GM12875 (cell line): ENCODE results near the gene PPP1R13B.
"Not testable (repeated sequence)": the region's sequence is repeated elsewhere in the genome, so short reads cannot be mapped to it uniquely, and the experiment has no call there.

ENCODE experiments used
- H3K4me3 ChIP-seq: one replicate; pipeline ENCODE4 v1.5.1; 2011; ENCODE audit warnings: low read depth, low read length, control low read depth
- TF ChIP-seq, protein P1 (sequence below): IDR thresholded peaks from 2 replicates; pipeline ENCODE4 v1.5.1; 2011; ENCODE audit warnings: low read depth, mild to moderate bottlenecking, control low read depth, inconsistent platforms, low read length, moderate library complexity, borderline replicate concordance; ENCODE audit not compliant: insufficient read depth

The PPP1R13B gene

GRCh38 chr14:103890821-103891666 is 43.7 kb upstream of the PPP1R13B start:
- TF ChIP-seq, protein P1, sequence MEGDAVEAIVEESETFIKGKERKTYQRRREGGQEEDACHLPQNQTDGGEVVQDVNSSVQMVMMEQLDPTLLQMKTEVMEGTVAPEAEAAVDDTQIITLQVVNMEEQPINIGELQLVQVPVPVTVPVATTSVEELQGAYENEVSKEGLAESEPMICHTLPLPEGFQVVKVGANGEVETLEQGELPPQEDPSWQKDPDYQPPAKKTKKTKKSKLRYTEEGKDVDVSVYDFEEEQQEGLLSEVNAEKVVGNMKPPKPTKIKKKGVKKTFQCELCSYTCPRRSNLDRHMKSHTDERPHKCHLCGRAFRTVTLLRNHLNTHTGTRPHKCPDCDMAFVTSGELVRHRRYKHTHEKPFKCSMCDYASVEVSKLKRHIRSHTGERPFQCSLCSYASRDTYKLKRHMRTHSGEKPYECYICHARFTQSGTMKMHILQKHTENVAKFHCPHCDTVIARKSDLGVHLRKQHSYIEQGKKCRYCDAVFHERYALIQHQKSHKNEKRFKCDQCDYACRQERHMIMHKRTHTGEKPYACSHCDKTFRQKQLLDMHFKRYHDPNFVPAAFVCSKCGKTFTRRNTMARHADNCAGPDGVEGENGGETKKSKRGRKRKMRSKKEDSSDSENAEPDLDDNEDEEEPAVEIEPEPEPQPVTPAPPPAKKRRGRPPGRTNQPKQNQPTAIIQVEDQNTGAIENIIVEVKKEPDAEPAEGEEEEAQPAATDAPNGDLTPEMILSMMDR: no peak

DNA sequence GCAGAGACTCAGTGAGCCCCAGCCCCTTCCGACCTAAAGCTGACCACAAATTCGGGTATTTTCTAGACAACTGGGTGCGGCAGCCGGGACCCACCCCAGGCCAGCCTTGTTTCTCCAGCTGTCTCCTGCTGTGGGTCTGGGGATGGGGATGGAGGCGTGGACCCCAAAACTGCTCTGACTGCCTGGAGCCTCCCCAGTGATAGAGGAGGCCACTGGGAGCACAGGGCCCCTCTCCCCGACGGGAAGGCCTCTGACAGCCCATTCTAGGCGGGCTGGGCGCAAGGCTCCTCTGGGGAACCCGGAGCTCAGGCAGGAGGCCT is 42.6 kb upstream of the PPP1R13B start:
- no peak overlapping the region for H3K4me3 ChIP-seq

More at GRCh38 chr14:103890821-103891666, 43.7 kb upstream of the PPP1R13B start:
- no peak overlapping the region for H3K4me3 ChIP-seq

DNA sequence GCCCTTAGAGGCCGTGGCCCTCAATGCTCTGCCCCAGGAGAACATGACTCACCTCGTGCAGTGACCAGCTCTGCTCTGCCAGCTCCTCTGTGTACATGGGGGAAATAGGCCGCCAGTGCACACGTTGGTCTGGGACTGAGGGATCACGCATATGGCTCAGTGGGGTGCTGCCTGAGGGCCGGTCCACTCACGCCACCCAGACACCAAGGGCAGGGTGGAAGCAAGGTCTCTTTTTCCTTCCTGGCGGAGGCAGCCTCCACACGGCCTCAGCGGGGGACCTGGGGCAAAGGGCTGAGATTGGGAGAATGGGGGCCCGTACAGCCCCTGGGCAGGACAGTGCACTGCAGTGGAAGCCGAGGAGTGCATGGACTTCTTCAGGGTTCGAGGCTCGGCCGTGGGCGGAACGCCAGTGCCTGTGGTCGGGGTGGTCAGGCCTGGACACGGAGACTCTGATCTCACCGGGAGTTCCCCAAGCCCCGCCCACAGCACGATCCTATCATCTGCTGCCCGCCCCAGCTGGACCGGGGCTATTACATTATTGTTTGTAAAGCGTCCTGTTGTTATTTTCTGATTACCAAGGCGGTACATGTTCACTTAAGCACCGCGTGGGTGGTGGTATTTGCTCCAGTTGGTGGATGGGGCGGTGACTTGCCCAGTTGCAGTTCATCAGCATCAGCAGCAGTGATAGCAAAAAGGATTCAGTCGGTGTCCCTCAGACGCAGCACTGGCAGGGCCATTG is 42.1 kb upstream of the PPP1R13B start:
- TF ChIP-seq, protein P1: no peak
- H3K4me3 ChIP-seq: no peak overlapping the region

More for the DNA sequence above, 42.6 kb upstream of the PPP1R13B start:
- TF ChIP-seq, protein P1: no peak

DNA sequence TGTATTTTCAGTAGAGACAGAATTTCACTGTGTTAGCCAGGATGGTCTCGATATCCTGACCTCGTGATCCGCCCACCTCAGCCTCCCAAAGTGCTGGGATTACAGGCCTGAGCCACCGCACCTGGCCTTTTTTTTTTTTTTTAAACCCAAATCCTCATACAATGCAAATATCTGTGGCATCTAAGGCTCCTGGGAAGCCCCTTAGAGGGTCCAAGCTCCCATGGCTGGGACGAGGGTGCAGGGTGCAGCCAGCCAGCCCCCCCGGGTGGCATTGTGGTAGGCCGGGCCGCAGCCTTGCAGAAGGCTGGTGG is 41.6 kb upstream of the PPP1R13B start:
- H3K4me3 ChIP-seq: not testable (repeated sequence)

DNA sequence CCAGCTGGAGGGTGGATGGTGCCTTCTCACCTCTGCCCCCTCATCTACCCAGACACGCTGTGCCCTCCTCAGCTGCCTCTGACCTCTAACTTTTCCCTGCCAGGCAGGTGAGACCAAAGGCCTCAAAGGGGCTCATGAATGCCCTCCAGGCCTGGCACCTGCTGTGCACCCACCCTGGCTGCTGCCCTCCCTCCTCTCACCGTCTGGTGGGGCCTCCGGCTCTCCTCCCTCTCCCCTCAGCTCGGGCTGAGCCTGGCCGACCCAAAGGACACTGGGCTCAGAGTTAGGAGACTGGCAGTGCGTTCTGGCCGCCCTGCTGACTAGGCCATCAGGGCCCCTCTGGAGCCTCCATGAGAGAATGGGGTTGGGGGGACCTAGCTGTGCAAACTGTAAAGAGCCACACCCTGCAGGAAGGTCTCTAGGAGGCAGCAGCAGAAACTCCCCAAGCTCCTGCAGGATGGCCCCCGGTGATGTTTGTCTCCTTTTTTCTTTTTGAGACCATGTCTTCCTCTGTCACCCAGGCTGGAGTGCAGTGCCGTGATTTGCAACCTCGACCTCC is 40.3 kb upstream of the PPP1R13B start:
- no peak overlapping the region for H3K4me3 ChIP-seq
- TF ChIP-seq, protein P1: no peak

- no peak overlapping the region for H3K4me3 ChIP-seq
- TF ChIP-seq, protein P1: no peak
Measured at GRCh38 chr14:103887170-103887501, 39.8 kb upstream of the PPP1R13B start.

GRCh38 chr14:103886304-103887169 is 39.2 kb upstream of the PPP1R13B start:
- TF ChIP-seq, protein P1: no peak
- no peak overlapping the region for H3K4me3 ChIP-seq
